ENCODE data around the gene DNAH17. TPM values are rescaled to one million over a fixed set of nuclear protein-coding genes. Genes with fewer than 3 reads are reported as not detected.
A peak's percentile ranks its signal among the peaks of the same experiment; 100 is the strongest.

The DNAH17 gene
- total and polyA plus RNA-seq, 2 of the 13 experiments (the other 11 are each of a cell fraction or from before 2014, with no cell fraction given) = 0.86 to 1.6 TPM

DNA sequence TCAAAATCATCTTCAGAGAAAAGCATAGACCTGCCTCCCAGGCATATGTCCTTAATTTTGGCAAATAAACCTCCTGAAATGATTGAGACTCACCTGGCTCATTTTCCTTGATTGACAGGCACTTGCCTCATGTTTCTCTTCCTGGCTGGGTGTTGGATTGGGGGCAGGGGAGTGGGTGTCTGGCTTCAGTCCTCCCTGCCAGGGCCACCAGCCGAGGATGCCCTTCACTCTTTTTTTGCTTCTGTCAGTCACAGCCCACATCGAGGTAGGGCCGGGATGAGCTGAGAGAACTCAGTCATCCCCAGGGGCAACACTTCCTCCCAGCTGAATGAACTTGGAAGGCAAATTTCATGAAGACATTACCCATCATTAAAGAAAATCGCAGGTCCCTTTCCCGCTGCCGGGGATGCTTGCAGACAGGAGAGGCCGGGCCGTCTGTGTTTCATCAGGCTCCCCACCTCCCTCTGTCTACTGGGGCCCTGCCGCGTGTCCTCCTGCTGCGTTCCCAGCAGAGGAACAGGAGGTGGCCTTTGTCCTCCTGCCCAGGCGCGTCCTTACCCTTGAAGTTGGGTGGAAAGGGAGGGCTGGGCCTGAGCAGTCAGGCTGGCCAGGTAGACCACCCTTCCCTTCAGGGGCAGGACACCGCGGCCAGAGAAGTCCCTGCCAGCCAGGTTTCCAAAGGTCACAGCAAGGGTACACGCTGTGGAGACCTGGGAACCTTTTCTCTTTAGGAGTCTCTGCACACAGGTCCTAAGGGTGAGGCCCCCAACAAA, 11.2 kb upstream of the DNAH17 start (continued):
- TF ChIP-seq ZBTB1 (CRISPR knock-in tag; IDR thresholded peaks at IDR 0.05; ENCODE audit: borderline replicate concordance) = no peak
- no peak for TF ChIP-seq FOXM1 (CRISPR knock-in tag; IDR thresholded peaks at IDR 0.05)
- TF ChIP-seq ZNF282 (IDR thresholded peaks at IDR 0.05; ENCODE audit: partially characterized antibody) = no peak
- TF ChIP-seq, protein P1, sequence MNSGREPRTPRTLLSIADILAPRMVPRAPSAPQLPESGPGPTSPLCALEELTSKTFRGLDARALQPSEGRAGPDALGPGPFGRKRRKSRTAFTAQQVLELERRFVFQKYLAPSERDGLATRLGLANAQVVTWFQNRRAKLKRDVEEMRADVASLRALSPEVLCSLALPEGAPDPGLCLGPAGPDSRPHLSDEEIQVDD (CRISPR knock-in tag; IDR thresholded peaks at IDR 0.05; ENCODE audit: borderline replicate concordance) = no peak
- no peak for TF ChIP-seq TARDBP (CRISPR knock-in tag; IDR thresholded peaks at IDR 0.05)
- TF ChIP-seq TBP (CRISPR knock-in tag; IDR thresholded peaks at IDR 0.05) = no peak
- no peak for TF ChIP-seq ZEB1 (IDR thresholded peaks at IDR 0.05; ENCODE audit: insufficient replicate concordance, low read depth)
- TF ChIP-seq, protein P2, sequence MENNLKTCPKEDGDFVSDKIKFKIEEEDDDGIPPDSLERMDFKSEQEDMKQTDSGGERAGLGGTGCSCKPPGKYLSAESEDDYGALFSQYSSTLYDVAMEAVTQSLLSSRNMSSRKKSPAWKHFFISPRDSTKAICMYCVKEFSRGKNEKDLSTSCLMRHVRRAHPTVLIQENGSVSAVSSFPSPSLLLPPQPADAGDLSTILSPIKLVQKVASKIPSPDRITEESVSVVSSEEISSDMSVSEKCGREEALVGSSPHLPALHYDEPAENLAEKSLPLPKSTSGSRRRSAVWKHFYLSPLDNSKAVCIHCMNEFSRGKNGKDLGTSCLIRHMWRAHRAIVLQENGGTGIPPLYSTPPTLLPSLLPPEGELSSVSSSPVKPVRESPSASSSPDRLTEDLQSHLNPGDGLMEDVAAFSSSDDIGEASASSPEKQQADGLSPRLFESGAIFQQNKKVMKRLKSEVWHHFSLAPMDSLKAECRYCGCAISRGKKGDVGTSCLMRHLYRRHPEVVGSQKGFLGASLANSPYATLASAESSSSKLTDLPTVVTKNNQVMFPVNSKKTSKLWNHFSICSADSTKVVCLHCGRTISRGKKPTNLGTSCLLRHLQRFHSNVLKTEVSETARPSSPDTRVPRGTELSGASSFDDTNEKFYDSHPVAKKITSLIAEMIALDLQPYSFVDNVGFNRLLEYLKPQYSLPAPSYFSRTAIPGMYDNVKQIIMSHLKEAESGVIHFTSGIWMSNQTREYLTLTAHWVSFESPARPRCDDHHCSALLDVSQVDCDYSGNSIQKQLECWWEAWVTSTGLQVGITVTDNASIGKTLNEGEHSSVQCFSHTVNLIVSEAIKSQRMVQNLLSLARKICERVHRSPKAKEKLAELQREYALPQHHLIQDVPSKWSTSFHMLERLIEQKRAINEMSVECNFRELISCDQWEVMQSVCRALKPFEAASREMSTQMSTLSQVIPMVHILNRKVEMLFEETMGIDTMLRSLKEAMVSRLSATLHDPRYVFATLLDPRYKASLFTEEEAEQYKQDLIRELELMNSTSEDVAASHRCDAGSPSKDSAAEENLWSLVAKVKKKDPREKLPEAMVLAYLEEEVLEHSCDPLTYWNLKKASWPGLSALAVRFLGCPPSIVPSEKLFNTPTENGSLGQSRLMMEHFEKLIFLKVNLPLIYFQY (CRISPR knock-in tag; IDR thresholded peaks at IDR 0.05; ENCODE audit: borderline replicate concordance) = no peak
- TF ChIP-seq ZSCAN22 (CRISPR knock-in tag; IDR thresholded peaks at IDR 0.05) = no peak
- no peak for TF ChIP-seq NCOA1 (CRISPR knock-in tag; IDR thresholded peaks at IDR 0.05)
- no peak for TF ChIP-seq MAFG (CRISPR knock-in tag; IDR thresholded peaks at IDR 0.05)
- no peak for TF ChIP-seq TBX3 (IDR thresholded peaks at IDR 0.05; ENCODE audit: borderline replicate concordance)
- TF ChIP-seq, protein P3, sequence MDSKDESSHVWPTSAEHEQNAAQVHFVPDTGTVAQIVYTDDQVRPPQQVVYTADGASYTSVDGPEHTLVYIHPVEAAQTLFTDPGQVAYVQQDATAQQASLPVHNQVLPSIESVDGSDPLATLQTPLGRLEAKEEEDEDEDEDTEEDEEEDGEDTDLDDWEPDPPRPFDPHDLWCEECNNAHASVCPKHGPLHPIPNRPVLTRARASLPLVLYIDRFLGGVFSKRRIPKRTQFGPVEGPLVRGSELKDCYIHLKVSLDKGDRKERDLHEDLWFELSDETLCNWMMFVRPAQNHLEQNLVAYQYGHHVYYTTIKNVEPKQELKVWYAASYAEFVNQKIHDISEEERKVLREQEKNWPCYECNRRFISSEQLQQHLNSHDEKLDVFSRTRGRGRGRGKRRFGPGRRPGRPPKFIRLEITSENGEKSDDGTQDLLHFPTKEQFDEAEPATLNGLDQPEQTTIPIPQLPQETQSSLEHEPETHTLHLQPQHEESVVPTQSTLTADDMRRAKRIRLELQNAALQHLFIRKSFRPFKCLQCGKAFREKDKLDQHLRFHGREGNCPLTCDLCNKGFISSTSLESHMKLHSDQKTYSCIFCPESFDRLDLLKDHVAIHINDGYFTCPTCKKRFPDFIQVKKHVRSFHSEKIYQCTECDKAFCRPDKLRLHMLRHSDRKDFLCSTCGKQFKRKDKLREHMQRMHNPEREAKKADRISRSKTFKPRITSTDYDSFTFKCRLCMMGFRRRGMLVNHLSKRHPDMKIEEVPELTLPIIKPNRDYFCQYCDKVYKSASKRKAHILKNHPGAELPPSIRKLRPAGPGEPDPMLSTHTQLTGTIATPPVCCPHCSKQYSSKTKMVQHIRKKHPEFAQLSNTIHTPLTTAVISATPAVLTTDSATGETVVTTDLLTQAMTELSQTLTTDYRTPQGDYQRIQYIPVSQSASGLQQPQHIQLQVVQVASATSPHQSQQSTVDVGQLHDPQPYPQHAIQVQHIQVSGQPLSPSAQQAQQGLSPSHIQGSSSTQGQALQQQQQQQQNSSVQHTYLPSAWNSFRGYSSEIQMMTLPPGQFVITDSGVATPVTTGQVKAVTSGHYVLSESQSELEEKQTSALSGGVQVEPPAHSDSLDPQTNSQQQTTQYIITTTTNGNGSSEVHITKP (CRISPR knock-in tag; IDR thresholded peaks at IDR 0.05; ENCODE audit: low read depth) = 0 out of 2 replicates have a peak, but pooled peaks have one; percentile 40
- TF ChIP-seq, protein P4, sequence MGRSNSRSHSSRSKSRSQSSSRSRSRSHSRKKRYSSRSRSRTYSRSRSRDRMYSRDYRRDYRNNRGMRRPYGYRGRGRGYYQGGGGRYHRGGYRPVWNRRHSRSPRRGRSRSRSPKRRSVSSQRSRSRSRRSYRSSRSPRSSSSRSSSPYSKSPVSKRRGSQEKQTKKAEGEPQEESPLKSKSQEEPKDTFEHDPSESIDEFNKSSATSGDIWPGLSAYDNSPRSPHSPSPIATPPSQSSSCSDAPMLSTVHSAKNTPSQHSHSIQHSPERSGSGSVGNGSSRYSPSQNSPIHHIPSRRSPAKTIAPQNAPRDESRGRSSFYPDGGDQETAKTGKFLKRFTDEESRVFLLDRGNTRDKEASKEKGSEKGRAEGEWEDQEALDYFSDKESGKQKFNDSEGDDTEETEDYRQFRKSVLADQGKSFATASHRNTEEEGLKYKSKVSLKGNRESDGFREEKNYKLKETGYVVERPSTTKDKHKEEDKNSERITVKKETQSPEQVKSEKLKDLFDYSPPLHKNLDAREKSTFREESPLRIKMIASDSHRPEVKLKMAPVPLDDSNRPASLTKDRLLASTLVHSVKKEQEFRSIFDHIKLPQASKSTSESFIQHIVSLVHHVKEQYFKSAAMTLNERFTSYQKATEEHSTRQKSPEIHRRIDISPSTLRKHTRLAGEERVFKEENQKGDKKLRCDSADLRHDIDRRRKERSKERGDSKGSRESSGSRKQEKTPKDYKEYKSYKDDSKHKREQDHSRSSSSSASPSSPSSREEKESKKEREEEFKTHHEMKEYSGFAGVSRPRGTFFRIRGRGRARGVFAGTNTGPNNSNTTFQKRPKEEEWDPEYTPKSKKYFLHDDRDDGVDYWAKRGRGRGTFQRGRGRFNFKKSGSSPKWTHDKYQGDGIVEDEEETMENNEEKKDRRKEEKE (IDR thresholded peaks at IDR 0.05) = no peak
- TF ChIP-seq HNF4G (IDR thresholded peaks at IDR 0.05; ENCODE audit: borderline replicate concordance, low read depth, low read length) = peak; percentile 57; the same call in 1 of the 2 replicates
- TF ChIP-seq HNF4G (CRISPR knock-in tag; IDR thresholded peaks at IDR 0.05; ENCODE audit: borderline replicate concordance, low read depth) = peak; percentile 88; the same call in 1 of the 2 replicates
- no peak for TF ChIP-seq HNRNPUL1 (IDR thresholded peaks at IDR 0.05; ENCODE audit: low read depth, low read length)
- 0 out of 2 replicates have a peak, but pooled peaks have one; percentile 66 for TF ChIP-seq KDM4B (CRISPR knock-in tag; IDR thresholded peaks at IDR 0.05)
- no peak for TF ChIP-seq ZBTB3 (CRISPR knock-in tag; IDR thresholded peaks at IDR 0.05; ENCODE audit: borderline replicate concordance, low read depth)

All from HepG2 (cell line).